Smooth muscle cell of the pulmonary artery (primary cell): ENCODE data around the gene ZNF234. TPM values are rescaled to one million over a fixed set of nuclear protein-coding genes. Genes with fewer than 3 reads are reported as not detected.

ENCODE experiments used
- total RNA-seq: library from RNA; depleted of rRNA; stranded (reverse); fragments of >200 nt; gene quantifications from 2 replicates; pipeline ENCODE4 v1.2.3, GENCODE V29; 2014

Gene ZNF234
- total RNA-seq = 14.2 and 14.3 TPM in 2 replicates

DNA sequence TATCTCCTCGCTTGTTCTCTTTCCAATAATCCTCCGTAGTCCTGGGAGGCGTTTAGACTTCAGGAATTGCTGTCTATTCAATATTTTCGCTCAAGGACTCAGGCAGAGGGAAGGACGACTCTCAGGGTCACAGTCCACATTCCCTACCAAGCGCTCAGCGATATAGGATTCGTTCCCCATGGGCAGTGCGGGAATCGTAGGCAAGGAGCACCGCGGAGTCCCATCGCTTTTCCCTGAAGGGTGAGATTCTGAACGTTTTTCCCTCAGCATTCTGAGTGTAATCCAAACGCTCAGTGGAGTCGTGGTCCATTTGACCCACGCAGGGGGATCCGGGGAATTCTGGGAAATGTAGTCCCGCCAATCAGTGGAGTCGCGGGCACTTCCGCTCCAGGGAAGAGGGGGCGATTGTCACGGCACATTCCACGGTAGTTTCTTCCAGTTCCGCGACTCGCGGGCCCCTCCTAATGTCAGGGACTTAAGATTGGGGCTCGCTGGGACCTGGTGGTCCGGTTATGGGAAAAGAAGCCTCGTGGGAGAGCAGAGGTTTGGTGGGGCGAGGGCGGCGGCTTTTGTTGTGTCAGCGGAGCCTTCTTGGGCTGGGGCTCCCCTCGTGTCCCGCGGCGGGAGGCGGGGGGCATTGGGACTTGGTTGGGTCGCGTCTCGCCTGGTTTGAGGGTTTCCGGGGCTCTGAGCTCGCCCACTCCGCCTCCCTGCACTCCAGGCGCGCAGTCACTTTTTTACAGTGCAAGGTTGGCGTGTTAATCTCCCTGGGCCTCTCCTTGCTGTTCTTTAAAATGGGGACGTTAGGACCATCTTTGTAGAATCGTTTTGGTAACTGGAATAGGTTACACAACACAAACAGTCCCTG lies at the start of gene ZNF234:
Gene ZNF234 (plus strand): TSS at position 364 of the 868 bp plus-strand sequence. CDS start 3,079 bp downstream, outside the sequence.

DNA sequence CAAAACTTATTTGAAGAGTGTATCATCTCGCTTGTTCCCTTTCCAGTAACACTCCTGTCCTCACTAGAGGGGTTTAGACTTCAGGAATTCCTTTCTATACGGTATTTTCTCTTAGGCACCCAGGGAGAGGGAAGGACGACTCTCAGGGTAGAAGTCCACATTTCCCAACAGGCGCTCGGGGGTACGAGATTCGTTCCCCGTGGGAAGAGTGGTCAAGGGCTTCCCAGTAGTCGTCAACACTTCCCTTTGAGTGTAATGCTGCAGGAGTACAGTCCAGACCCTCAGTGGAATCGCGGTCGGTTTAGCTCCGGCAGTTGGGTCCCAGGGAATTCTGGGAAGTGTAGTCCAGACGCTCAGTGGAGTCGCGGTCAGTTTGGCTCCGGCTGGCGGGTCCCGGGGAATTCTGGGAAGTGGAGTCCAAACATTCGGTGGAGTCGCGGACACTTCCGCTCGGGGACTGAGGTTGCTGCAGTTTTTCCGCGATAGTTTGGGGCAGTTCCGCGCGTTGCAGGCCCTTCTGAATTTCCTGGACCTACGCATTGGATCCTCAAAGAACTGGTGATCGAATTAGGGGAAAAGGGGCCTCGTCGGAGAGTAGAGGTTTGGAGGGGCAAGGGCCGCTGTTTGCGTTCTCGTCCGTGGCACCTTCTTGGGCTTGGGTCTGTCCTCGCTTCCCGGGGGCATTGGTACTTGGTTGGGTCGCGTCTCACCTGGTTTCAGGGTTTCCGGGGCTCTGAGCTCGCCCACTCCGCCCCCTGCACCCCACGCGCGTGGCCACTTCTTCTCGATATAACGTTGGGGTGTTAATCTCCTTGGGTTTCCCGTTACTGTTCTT lies 47.2 kb upstream of the ZNF234 start, which contains the start of gene ZNF224:
Gene ZNF224 (plus strand): TSS at position 431 of the 835 bp plus-strand sequence. CDS start 3,513 bp downstream, outside the sequence.

DNA sequence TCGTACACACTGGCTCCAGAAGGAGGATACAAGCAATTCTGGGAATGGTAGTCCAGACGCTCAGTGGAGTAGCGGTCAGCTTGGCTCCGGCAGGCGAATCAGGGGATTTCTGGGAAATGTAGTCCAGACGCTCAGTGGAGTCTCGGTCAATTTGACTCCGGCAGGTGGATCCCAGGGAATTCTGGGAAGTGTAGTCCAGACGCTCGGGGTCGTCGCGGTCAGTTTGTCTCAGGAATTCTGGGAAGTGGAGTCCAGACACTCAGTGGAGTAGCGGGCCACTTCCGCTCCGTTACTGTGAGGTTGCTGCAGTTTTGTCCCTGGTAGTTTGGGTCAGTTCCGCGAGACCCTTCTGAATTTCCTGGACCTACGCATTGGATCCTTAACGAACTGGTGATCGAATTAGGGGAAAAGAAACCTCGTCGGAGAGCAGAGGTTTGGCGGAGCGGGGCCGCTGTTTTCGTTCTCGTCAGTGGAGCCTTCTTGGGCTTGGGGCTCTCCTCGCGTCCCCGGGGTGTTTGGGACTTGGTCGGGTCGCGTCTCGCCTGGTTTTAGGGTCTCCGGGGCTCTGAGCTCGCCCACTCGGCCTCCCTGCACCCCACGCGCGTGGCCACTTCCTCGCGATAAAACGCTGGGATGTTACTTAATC lies 28.1 kb upstream of the ZNF234 start, which contains the start of gene ZNF225:
Gene ZNF225 (plus strand): TSS at position 262 of the 646 bp plus-strand sequence. CDS start 2,429 bp downstream, outside the sequence.

DNA sequence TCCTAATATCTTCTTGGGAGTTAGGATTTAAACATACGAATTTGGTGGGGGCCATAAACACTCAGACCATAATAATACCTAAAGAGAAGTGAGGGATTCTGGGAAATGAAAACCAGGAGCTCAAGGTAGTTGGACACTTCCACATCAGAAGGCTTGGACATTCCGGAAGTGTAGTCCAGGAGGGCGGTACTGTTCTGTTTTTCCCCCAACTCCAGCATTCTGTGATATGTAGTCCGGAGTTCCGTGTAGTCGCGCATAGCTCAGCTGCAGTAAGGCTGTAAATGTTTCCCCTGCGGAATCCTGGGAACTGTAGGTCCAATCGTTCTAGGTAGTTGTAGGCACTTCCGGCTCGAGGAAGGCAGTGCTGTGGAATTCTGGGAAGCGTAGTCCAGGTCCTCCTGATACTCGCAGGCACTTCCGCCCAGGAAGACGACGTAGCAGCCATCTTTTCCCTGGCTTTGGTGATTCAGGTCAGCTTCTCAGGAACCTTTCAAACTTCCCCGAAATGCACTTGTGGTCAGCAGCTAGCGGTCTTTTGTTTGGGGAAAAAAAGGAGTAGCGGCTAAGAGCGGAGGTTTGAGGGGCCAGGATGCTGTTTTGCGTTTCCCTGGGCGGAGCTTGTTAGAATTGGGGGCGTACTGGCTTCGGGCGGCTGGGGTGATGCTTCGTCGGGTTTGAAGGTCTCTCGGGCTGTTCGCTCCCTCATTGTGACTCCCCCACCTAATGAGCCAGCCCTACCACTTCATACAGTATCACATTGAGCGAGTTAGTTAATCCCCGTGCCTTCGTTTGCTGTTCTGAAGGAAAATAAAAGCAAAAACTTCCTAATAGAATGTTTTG lies 23.5 kb downstream of the ZNF234 start, which contains the start of gene ZNF226:
Gene ZNF226 (plus strand): TSS at position 428 of the 840 bp plus-strand sequence. CDS start 4,981 bp downstream, outside the sequence.

Other genes starting within 250 kb of the ZNF234 start
- 14.9 and 22.0 TPM in 2 replicates for gene ZNF45, start 206.3 kb upstream of the ZNF234 start, total RNA-seq
- gene ZNF221, start 190.3 kb upstream of the ZNF234 start, total RNA-seq = 10.0 and 13.0 TPM in 2 replicates
- gene ZNF155, start 157.4 kb upstream of the ZNF234 start, total RNA-seq = 7.5 and 8.5 TPM in 2 replicates
- gene ZNF230, start 138.6 kb upstream of the ZNF234 start, total RNA-seq = 2.9 and 3.5 TPM in 2 replicates
- 4.2 TPM in 2 replicates for gene ZNF222, start 116.2 kb upstream of the ZNF234 start, total RNA-seq
- 4.9 and 5.1 TPM in 2 replicates for gene ZNF223, start 89.5 kb upstream of the ZNF234 start, total RNA-seq
- gene ZNF284, start 69.4 kb upstream of the ZNF234 start, total RNA-seq = 2.7 and 4.1 TPM in 2 replicates
- 24.0 and 28.7 TPM in 2 replicates for gene ZNF224, start 47.2 kb upstream of the ZNF234 start, total RNA-seq
- 5.6 and 7.4 TPM in 2 replicates for gene ZNF225, start 28.2 kb upstream of the ZNF234 start, total RNA-seq
- 12.7 and 21.4 TPM in 2 replicates for gene ZNF226, start 23.5 kb downstream of the ZNF234 start, total RNA-seq
- gene ZNF227, start 71.0 kb downstream of the ZNF234 start, total RNA-seq = 18.6 and 19.0 TPM in 2 replicates
- gene ZNF233, start 118.3 kb downstream of the ZNF234 start, total RNA-seq = 1.4 and 1.5 TPM in 2 replicates
- gene ZNF235, start 163.5 kb downstream of the ZNF234 start, total RNA-seq = 4.7 and 5.0 TPM in 2 replicates
- gene ZNF112, start 215.1 kb downstream of the ZNF234 start, total RNA-seq = 7.4 and 8.9 TPM in 2 replicates